Fibroblast of mammary gland (primary cell): ENCODE measurements around the gene EYA2.

Source experiments
- DNase-seq: peaks from one replicate; pipeline ENCODE4 v3.0.0-alpha.2; 2010; ENCODE audit warnings: low read depth
- H3K4me3 ChIP-seq: 2 replicates; pipeline ENCODE4 v1.5.1; 2011; ENCODE audit warnings: low read depth, mild to moderate bottlenecking, low read length, moderate library complexity; ENCODE audit not compliant: control insufficient read depth
- CTCF ChIP-seq: conservative IDR thresholded peaks from 2 replicates; pipeline ENCODE4 v1.5.1; 2011; ENCODE audit warnings: low read depth, low read length, inconsistent platforms; ENCODE audit not compliant: control insufficient read depth, insufficient read depth

EYA2 gene

GRCh38 chr20:47063407-47063806, 168.8 kb downstream of the EYA2 start:
- no peak for TF ChIP-seq CTCF
- no peak for DNase-seq

GRCh38 chr20:47063808-47064207, 169.2 kb downstream of the EYA2 start:
- H3K4me3 ChIP-seq = no peak overlapping the region
- no peak for DNase-seq
- no peak for TF ChIP-seq CTCF

More at GRCh38 chr20:47063407-47063806, 168.8 kb downstream of the EYA2 start:
- no peak overlapping the region for H3K4me3 ChIP-seq

- peak; percentile 24 for DNase-seq
- TF ChIP-seq CTCF = no peak
- no peak overlapping the region for H3K4me3 ChIP-seq
Observed at GRCh38 chr20:47066484-47067270, 172.0 kb downstream of the EYA2 start.

- no peak for TF ChIP-seq CTCF
- H3K4me3 ChIP-seq = no peak overlapping the region
- DNase-seq = no peak
Observed at GRCh38 chr20:47067776-47068175, 173.1 kb downstream of the EYA2 start.

GRCh38 chr20:47070176-47070575, 175.5 kb downstream of the EYA2 start:
- H3K4me3 ChIP-seq = no peak overlapping the region
- DNase-seq = no peak
- no peak for TF ChIP-seq CTCF

GRCh38 chr20:47071646-47072185, 177.1 kb downstream of the EYA2 start:
- DNase-seq = no peak
- no peak overlapping the region for H3K4me3 ChIP-seq
- TF ChIP-seq CTCF = no peak
